Ovary (tissue), 9 donors: Measurements from ENCODE around the gene USP6NL. TPM values are rescaled to one million over a fixed set of nuclear protein-coding genes. Genes with fewer than 3 reads are reported as not detected.

Source experiments
- DNase-seq, 5 donors: peaks; one replicate each; pipeline ENCODE4 v3.0.0-alpha.2; 2019 to 2020
- H3K27ac ChIP-seq, 2 donors: fragments of 200-600 bp; one replicate each; pipeline versions ENCODE4 v1.5.1 to v1.8.0; 2019 to 2022
- H3K27me3 ChIP-seq: fragments of 200-600 bp; one replicate; pipeline ENCODE4 v1.8.0; 2022
- H3K36me3 ChIP-seq: fragments of 200-600 bp; sonication (generic); one replicate; pipeline ENCODE4 v1.5.1; 2019
- H3K4me1 ChIP-seq: one replicate; pipeline ENCODE4 v1.8.1; 2013; ENCODE audit warnings: mild to moderate bottlenecking, moderate library complexity; ENCODE audit not compliant: insufficient read depth
- H3K4me3 ChIP-seq: fragments of 200-600 bp; sonication (generic); one replicate; pipeline ENCODE4 v1.5.1; 2017
- H3K9me3 ChIP-seq, 2 donors: fragments of 200-600 bp in 1 of 2; sonication (generic) in 1 of 2; one replicate each; pipeline versions ENCODE4 v1.5.1 to v1.8.1; 2013 to 2019; ENCODE audit warnings: mild to moderate bottlenecking in 1 of 2, moderate library complexity in 1 of 2
- EP300 ChIP-seq: sonication (generic); formaldehyde crosslinking; IDR thresholded peaks from one replicate; pipeline ENCODE4 v1.6.1; 2017; ENCODE audit warnings: antibody characterized with exemption
- POLR2A ChIP-seq: fragments of 450-650 bp; IDR thresholded peaks from one replicate; pipeline ENCODE4 v1.6.1; 2017; ENCODE audit warnings: antibody characterized with exemption, mild to moderate bottlenecking, moderate library complexity
- WGBS, 3 donors: extraction: QIAGEN DNeasy Blood & Tissue Kit in 1 of 3; methylation state at CpG; one replicate each; pipeline versions ENCODE4 v1.1.5 to v1.1.7; 2013 to 2017; 5-methylcytosine and 5-hydroxymethylcytosine counted together
- intact Hi-C, 4 donors: fragments of 100-400 bp; cut with DNase I; formaldehyde crosslinking; loops; one replicate each; pipeline versions ENCODE4 v1.11.0 to v1.15.1; 2022 to 2023
- polyA plus RNA-seq, 2 donors: library from polyadenylated mRNA; stranded (reverse); fragments of 200-250 nt in 1 of 2; fragments of 350-450 nt in 1 of 2; fragmentation: Illumina TruSeq in 1 of 2; extraction: RNeasy Lipid Tissue Mini Kit (QIAGEN cat#74804) in 1 of 2; gene quantifications; one replicate each; pipeline ENCODE4 v1.2.3, GENCODE V29; 2013 to 2014
- total RNA-seq, 7 donors: library from RNA; depleted of rRNA in 2 of 7; stranded (reverse); fragments of >200 nt in 2 of 7; fragmentation: NEBNext Ultra II Directional in 3 of 7; extraction: Animal tissue kit (Norgen Biotek cat#: 25700) in 3 of 7; gene quantifications; one replicate each; pipeline versions ENCODE4 v1.1.0 to v1.2.4, GENCODE V29; 2016 to 2023
- TF ChIP-seq, protein P1 (sequence below), 3 donors: fragments of 450-650 bp in 2 of 3; fragments of 200-600 bp in 1 of 3; IDR thresholded peaks; one replicate each; pipeline versions ENCODE4 v1.5.1 to v1.8.0; 2016 to 2022; ENCODE audit warnings: antibody characterized with exemption in 3 of 3, mild to moderate bottlenecking in 1 of 3
- donor health status: DM: no; HTN: no; CAD: no; lungs with moderate emphysema.
- donor health status: DM: no; HTN: no; CAD: no.
- donor health status: Bipolar disorder and iron deficiency.
- donor health status: DM: yes; HTN: yes; CAD: no.
- donor health status: DM: no; HTN: no; CAD: no.
- donor health status: DM: yes; HTN: yes; CAD: no.

The USP6NL gene
- total and polyA plus RNA-seq, 9 donors = 9.6 to 28.8 (median 16.3) TPM

DNA sequence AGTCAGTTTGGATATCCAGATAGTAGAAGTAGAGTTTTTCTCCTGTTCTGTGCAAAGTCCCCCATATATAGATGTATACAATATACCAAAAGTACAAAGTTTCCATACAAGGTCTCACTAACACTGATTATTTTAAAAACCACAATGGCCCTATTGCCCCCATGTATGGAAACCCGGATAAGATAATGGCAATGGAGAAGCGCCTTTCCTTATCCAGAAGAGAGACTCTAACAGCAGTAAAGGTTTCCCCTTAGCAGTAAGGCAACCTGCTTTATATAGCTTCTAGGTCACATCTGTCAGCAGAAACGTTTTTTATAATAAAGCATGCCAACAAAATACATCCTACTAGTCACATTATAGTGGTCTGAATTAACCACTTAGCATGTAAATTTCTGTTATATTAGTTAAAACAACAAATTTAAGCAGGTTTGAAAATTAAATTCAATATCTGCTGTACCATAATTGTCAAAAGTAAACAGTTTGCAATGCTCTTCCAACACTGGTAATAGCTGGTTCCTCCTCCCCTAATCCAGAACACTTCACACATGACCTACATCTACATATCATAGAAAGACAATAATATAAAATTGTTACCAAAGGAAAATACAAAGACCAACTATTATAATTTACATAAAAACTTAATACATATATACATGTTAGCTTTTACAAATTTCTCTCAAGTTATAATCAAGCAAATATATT lies 22.4 kb downstream of the USP6NL start:
- H3K36me3 ChIP-seq = no peaks in the 10 kb centered on the region
- no peaks in the 10 kb centered on the region for H3K27me3 ChIP-seq
- 72 to 79% (median 78%) methylated on average over 3 of the region's 3 CpGs for WGBS, 3 donors
- no peaks in the 10 kb centered on the region for H3K9me3 ChIP-seq
- no peak overlapping the region for H3K4me3 ChIP-seq
- no peak for TF ChIP-seq POLR2A
- TF ChIP-seq, protein P1, sequence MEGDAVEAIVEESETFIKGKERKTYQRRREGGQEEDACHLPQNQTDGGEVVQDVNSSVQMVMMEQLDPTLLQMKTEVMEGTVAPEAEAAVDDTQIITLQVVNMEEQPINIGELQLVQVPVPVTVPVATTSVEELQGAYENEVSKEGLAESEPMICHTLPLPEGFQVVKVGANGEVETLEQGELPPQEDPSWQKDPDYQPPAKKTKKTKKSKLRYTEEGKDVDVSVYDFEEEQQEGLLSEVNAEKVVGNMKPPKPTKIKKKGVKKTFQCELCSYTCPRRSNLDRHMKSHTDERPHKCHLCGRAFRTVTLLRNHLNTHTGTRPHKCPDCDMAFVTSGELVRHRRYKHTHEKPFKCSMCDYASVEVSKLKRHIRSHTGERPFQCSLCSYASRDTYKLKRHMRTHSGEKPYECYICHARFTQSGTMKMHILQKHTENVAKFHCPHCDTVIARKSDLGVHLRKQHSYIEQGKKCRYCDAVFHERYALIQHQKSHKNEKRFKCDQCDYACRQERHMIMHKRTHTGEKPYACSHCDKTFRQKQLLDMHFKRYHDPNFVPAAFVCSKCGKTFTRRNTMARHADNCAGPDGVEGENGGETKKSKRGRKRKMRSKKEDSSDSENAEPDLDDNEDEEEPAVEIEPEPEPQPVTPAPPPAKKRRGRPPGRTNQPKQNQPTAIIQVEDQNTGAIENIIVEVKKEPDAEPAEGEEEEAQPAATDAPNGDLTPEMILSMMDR (IDR thresholded peaks at IDR 0.05) = no peak
- no peak for TF ChIP-seq EP300
- intact Hi-C loops = no loop called here
- H3K4me1 ChIP-seq = no peaks in the 10 kb centered on the region
- no peak for DNase-seq
- no peak overlapping the region for H3K27ac ChIP-seq

DNA sequence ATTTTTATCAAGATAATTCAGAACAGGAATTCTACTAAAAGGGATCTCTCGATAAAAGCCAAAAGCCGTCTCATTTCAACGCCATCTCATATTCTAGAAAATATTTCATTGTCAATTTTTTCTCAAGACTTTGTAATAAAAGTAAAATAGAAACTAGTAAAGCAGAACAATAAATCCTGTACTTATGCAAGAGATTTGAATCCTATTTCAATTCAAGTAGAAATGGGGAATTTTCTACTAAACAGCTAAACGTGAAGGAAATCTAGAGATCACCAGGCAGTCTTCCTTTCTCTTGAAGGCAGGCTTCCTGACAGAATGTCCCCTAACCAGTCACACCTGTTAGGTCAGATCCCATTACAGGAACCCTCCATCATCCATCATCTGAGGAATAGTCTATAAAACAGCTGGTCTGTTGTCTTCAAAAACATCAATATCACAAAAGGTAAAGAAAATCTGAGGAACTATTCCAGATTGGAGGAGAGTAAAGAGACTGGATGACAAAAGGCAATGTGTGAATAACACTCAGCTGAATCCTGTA lies 23.7 kb downstream of the USP6NL start:
- H3K27ac ChIP-seq = no peak overlapping the region
- H3K4me1 ChIP-seq = no peaks in the 10 kb centered on the region
- intact Hi-C loops = no loop called here
- H3K36me3 ChIP-seq = no peaks in the 10 kb centered on the region
- H3K4me3 ChIP-seq = no peak overlapping the region
- 93 to 96% (median 93%) methylated on average over 4 of the region's 4 CpGs for WGBS, 3 donors
- H3K9me3 ChIP-seq = no peaks in the 10 kb centered on the region
- no peaks in the 10 kb centered on the region for H3K27me3 ChIP-seq
- DNase-seq = no peak
- TF ChIP-seq, protein P1 (IDR thresholded peaks at IDR 0.05) = no peak
- TF ChIP-seq EP300 (no peak), POLR2A (no peak)

DNA sequence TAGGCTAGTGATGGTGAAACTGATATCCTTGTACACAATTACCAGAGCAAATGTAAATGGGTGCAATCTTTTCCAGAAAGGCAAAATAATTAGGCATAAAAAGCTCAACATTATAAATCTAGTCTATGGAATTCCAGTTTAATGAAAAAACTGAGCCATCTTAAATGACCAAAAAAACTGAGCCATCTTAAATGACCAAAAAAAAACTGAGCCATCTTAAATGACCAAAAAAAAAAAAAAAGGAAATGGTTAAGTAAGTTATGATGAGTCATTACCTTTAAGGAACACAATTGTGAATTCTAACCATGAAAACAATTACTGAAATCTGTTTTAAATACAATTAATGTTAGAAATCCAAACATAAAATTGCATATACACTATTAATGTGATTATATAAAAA lies 25.3 kb downstream of the USP6NL start:
- Histone ChIP-seq H3K4me3 (no peak overlapping the region), H3K27ac (no peak overlapping the region), H3K9me3 (no peaks in the 10 kb centered on the region), H3K27me3 (no peaks in the 10 kb centered on the region), H3K36me3 (no peaks in the 10 kb centered on the region), H3K4me1 (peaks cover 3% of the 10 kb centered on the region)
- intact Hi-C loops = no loop called here
- DNase-seq = no peak
- TF ChIP-seq POLR2A = no peak

DNA sequence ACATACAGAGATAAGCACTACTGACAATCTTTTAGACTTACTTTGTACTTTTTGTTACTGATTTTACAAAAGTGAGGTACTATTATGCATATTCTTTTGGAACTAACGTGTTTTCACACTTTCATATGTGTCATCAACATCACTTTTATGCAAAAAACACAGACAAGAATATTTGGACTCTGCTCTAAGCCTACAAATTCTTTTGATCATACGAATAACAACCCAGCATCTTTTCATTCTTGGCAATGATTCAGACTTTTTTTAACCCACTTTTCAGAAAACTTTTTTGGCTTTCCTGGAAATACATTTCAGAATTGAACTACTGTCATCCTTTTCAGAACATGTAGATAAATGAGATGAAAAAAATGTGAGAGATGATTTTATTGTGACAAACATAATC lies 30.2 kb downstream of the USP6NL start:
- TF ChIP-seq, protein P1 (IDR thresholded peaks at IDR 0.05) = no peak
- no peak for TF ChIP-seq POLR2A
- no peak for TF ChIP-seq EP300

DNA sequence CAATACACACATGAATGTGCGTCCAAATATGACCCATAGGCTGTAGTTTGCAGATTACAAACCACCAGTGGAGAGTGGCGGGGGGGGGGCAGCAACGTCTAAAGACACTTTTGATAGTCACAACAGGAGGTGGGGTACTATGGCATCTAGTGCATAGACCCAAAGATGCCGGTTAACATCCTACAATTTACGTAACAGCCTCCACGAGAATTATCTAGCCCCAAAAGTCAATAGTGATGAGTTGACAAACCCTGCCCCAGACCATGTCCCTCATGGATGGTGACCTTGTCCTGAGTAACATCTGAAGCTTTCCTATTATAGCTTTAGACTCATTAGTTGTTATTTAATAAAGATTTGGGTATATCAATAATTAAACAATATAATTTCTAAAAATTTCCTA lies 31.6 kb downstream of the USP6NL start:
- no peak for TF ChIP-seq POLR2A
- no peak for TF ChIP-seq EP300

More for the DNA sequence above, 30.2 kb downstream of the USP6NL start:
- Histone ChIP-seq H3K27ac (no peak overlapping the region), H3K4me1 (peaks cover 3% of the 10 kb centered on the region), H3K9me3 (no peaks in the 10 kb centered on the region), H3K36me3 (no peaks in the 10 kb centered on the region), H3K4me3 (no peak overlapping the region), H3K27me3 (no peaks in the 10 kb centered on the region)
- WGBS, 3 donors = 22 to 49% (median 33%) methylated on average over 2 of the region's 2 CpGs
- no peak for DNase-seq
- intact Hi-C loops = no loop called here

More for the DNA sequence above, 31.6 kb downstream of the USP6NL start:
- Histone ChIP-seq H3K36me3 (no peaks in the 10 kb centered on the region), H3K9me3 (no peaks in the 10 kb centered on the region), H3K27me3 (no peaks in the 10 kb centered on the region), H3K4me3 (no peak overlapping the region), H3K4me1 (peaks cover 3% of the 10 kb centered on the region), H3K27ac (no peak overlapping the region)
- DNase-seq = no peak
- WGBS, 3 donors = 81 to 91% (median 87%) methylated on average over 6 of the region's 6 CpGs
- intact Hi-C loops = no loop called here
